ENCODE measurements around the gene RNF227.

DNA sequence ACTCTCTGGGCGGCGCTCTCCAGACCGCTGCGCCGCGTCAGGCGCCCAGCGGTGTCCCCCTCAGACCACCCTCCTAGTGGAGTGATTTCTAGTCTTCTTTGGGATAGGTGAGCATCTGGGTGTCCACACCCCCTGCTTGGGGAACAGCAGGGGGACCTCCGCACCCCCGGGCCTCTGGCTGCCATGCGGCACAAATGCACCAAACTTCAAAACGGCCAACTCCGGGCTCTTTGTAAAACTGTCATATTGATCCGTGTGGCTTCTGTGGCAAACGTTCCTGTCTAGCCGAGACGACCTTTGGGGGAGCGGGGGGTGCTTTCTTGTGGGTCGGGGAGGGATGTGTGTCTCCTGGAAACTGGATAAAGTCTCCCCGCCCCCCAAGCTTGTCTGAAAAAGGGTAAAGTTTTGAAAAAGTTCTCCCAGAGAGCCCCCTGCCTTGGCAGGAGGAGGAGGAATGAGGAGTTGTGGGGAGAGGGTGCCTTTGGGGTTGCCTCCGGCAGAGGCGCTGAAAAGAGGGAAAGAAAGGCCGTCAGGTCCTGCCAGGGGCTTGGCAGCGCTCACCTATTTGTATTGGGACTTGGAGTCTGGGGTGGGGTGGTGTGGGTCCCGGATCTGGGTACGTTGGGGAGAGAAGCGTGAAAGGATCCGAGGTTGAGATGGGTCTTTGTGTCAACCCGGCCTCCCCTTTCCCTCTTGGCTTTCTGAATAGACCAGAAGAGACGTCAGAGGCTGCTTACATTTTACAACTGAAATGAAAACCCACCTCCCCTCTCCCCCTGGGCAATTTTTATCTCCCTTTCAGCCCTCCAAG, 29.7 kb downstream of the RNF227 start:
- peak; percentile 42 for TF ChIP-seq POLR2A (IDR thresholded peaks at IDR 0.05; ENCODE audit: low read length)
- TF ChIP-seq GATA1 (IDR thresholded peaks at IDR 0.05; ENCODE audit: low read depth, low read length), result no peak
